ENCODE data around the gene CFAP99. TPM values are rescaled to one million over a fixed set of nuclear protein-coding genes. Genes with fewer than 3 reads are reported as not detected.
A peak's percentile ranks its signal among the peaks of the same experiment; 100 is the strongest.

CFAP99 gene
- total RNA-seq, 2 donors from 2014 or later: not detected

- Histone ChIP-seq H3K27ac (peak overlapping the region in 1 of 4 donors; percentile 14), H3K9me3 (no peaks in the 10 kb centered on the region), H3K4me3 (no peak overlapping the region), H3K27me3 (no peaks in the 10 kb centered on the region), H3K4me1 (peaks cover 46% of the 10 kb centered on the region), H3K36me3 (replicated peaks in 1 of 2; ENCODE audit: insufficient read depth in 1 of 2, low read depth in 2 of 2) (no peaks in the 10 kb centered on the region)
- WGBS, 2 donors: 25 to 72% methylated on average over 27 to 55 of the region's 55 CpGs
- TF ChIP-seq CTCF (IDR thresholded peaks at IDR 0.05) (no peak), POLR2A (IDR thresholded peaks at IDR 0.05) (no peak)
- intact Hi-C loops (cut with DNase I): no loop called here
- ATAC-seq (no peak), DNase-seq (no peak)
These were observed 2.1 kb upstream of the CFAP99 start for GRCh38 chr4:2416564-2417225.

GRCh38 chr4:2417226-2417764 lies 1.5 kb upstream of the CFAP99 start:
- no peak for TF ChIP-seq POLR2A (IDR thresholded peaks at IDR 0.05)
- TF ChIP-seq CTCF (IDR thresholded peaks at IDR 0.05): no peak
- H3K4me1 ChIP-seq: peaks cover 46% of the 10 kb centered on the region
- no peaks in the 10 kb centered on the region for H3K9me3 ChIP-seq
- DNase-seq (no peak), ATAC-seq (no peak)
- no peaks in the 10 kb centered on the region for H3K27me3 ChIP-seq
- WGBS, 2 donors: 0 to 1% methylated on average over 14 to 35 of the region's 61 CpGs
- H3K36me3 ChIP-seq (replicated peaks in 1 of 2; ENCODE audit: insufficient read depth in 1 of 2, low read depth in 2 of 2): no peaks in the 10 kb centered on the region
- H3K27ac ChIP-seq: no peak overlapping the region
- no peak overlapping the region for H3K4me3 ChIP-seq
- intact Hi-C loops (cut with DNase I): no loop called here

GRCh38 chr4:2417765-2418649 lies 748 bp upstream of the CFAP99 start, which contains the start of gene ZFYVE28:
Gene ZFYVE28 (minus strand): TSS chr4:2418645. CDS start chr4:2418323, 322 bp downstream.
- peak within 1 kb of the TSS in 1 of 2 donors; percentile 34 for H3K4me3 ChIP-seq
- ATAC-seq (no peak), DNase-seq (peak in 2 of 4 donors; percentile 11 to 43)
- TF ChIP-seq CTCF (IDR thresholded peaks at IDR 0.05) (no peak), POLR2A (IDR thresholded peaks at IDR 0.05) (peak in 1 of 3 donors; percentile 30)
- H3K27ac ChIP-seq: peak within 1 kb of the TSS in 3 of 4 donors; percentile 33 to 79 (median 77)
- 1 to 4% methylated on average over 23 to 86 of the region's 90 CpGs for WGBS, 2 donors
- peaks cover 39% of the 10 kb centered on the region for H3K4me1 ChIP-seq
- intact Hi-C loops (cut with DNase I): no loop called here
- H3K27me3 ChIP-seq: no peaks in the 10 kb centered on the region
- H3K36me3 ChIP-seq (replicated peaks in 1 of 2; ENCODE audit: insufficient read depth in 1 of 2, low read depth in 2 of 2): no peaks in the 10 kb centered on the region
- no peaks in the 10 kb centered on the region for H3K9me3 ChIP-seq

- TF ChIP-seq POLR2A (IDR thresholded peaks at IDR 0.05) (no peak), CTCF (IDR thresholded peaks at IDR 0.05) (no peak)
- Histone ChIP-seq H3K4me3 (no peak overlapping the region), H3K4me1 (peaks cover 25% of the 10 kb centered on the region), H3K27me3 (no peaks in the 10 kb centered on the region), H3K9me3 (no peaks in the 10 kb centered on the region), H3K36me3 (replicated peaks in 1 of 2; ENCODE audit: insufficient read depth in 1 of 2, low read depth in 2 of 2) (no peaks in the 10 kb centered on the region), H3K27ac (no peak overlapping the region)
- 38 to 46% methylated on average over 9 of the region's 9 CpGs for WGBS, 2 donors
- intact Hi-C loops (cut with DNase I): loop anchor here (10.0 kb wide), 1 partner anchor 155 kb away; the partner anchor contains the start of gene MXD4
- DNase-seq (peak in 1 of 4 donors; percentile 20), ATAC-seq (no peak)
These were observed 1.1 kb downstream of the CFAP99 start for GRCh38 chr4:2419814-2420213.
